ENCODE results near the gene EPB41L1. TPM values are rescaled to one million over a fixed set of nuclear protein-coding genes. Genes with fewer than 3 reads are reported as not detected.

EPB41L1 gene
- total and polyA plus RNA-seq, 2 donors from 2014 or later = 53.2 to 230 TPM

DNA sequence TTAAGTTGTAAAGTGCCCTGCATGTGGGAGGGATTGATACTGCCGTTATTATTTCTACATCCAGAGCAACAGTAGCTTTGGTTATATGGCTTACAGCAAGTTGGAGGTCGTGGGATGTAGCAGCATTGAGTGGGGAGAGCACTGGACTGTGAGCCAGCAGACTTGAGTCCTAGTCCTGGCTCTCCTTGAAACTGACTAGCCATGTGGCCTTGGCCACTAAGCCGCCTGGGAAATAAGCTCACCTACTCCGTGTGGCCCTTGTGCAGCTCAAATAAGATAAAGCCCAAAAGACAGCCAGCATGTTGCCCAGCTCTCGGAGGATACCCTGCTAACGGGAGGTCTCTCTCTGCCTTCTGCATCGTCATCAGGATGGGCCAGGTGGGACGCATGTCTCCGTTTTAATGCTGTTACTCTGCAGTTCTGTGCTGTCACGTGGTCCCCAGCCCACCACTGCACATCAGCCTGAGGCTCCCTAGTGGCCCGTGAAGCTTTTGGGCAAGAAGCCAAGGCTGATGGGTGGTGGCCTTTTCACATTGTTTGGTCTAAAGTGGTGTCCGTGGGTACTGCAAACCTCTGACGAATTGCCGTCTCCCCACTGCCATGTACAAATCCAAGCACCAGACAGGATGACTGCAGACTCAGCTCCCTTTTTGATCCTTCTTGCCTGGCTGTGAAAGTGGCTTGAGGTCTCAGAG lies 7.9 kb downstream of the EPB41L1 start:
- DNase-seq = peak; percentile 27 to 67 (median 59)
- Histone ChIP-seq H3K4me3 (ENCODE audit: low read length in 3 of 3) (no peak overlapping the region), H3K9me3 (ENCODE audit: control insufficient read depth in 2 of 3, insufficient read depth in 1 of 3, low read length in 3 of 3) (no peaks in the 10 kb centered on the region), H3K27ac (ENCODE audit: low read depth in 2 of 2, low read length in 2 of 2) (no peak overlapping the region), H3K36me3 (ENCODE audit: control insufficient read depth in 2 of 3, insufficient read depth in 3 of 3, low read length in 3 of 3) (peaks cover 0 to 6% (median 0%) of the 10 kb centered on the region in 3 donors), H3K4me1 (ENCODE audit: control insufficient read depth in 2 of 3, insufficient read depth in 2 of 3, low read depth in 1 of 3, low read length in 3 of 3) (peaks cover 0 to 20% (median 6%) of the 10 kb centered on the region in 3 donors), H3K27me3 (ENCODE audit: control insufficient read depth, insufficient read depth, low read length) (no peaks in the 10 kb centered on the region), H3K9ac (ENCODE audit: low read length in 3 of 3) (no peak overlapping the region)
- no peak for TF ChIP-seq CTCF (IDR thresholded peaks at IDR 0.05; ENCODE audit: borderline replicate concordance, extremely low read depth, insufficient read depth)
- intact Hi-C loops (cut with DNase I) = no loop called here
- FAIRE-seq = no peak

DNA sequence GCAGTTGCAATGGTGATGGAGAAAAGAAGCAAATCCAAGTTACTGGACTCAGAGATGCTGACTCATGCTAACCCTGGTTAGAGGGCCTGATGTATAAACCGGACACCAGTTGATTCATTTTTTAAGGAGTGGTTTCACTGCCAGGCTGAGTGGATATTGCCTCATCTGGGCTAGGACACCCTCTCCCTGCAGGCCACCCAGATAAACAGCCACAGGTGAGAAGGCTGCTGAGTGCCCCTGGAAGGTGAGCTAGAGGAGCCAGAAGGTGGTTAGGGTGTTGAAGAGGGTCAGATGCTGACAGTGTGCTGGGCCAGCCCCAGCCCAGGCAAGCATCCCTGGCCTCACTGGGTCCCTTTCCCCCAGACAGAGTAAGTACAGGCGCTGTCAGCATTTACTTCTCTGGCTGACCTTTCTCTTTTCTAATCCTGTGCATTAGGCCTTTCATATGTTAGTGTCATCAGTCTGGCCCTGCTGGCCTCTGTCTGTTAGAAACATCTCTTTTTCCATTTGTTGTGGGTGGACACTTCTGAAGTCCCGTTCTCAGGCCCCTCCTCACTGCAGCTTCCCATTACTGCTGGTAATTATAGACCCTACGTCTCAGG lies 13.5 kb downstream of the EPB41L1 start:
- no peak overlapping the region for H3K27ac ChIP-seq (ENCODE audit: low read depth in 2 of 2, low read length in 2 of 2)
- intact Hi-C loops (cut with DNase I) = no loop called here
- FAIRE-seq = no peak

GRCh38 chr20:36170542-36171215 lies 16.1 kb downstream of the EPB41L1 start:
- Histone ChIP-seq H3K9me3 (ENCODE audit: control insufficient read depth in 2 of 3, insufficient read depth in 1 of 3, low read length in 3 of 3) (no peaks in the 10 kb centered on the region), H3K4me3 (ENCODE audit: low read length in 3 of 3) (no peak overlapping the region), H3K4me1 (ENCODE audit: control insufficient read depth in 2 of 3, insufficient read depth in 2 of 3, low read depth in 1 of 3, low read length in 3 of 3) (peaks cover 0 to 14% (median 0%) of the 10 kb centered on the region in 3 donors), H3K9ac (ENCODE audit: low read length in 3 of 3) (no peak overlapping the region), H3K27me3 (ENCODE audit: control insufficient read depth, insufficient read depth, low read length) (no peaks in the 10 kb centered on the region), H3K27ac (ENCODE audit: low read depth in 2 of 2, low read length in 2 of 2) (no peak overlapping the region), H3K36me3 (ENCODE audit: control insufficient read depth in 2 of 3, insufficient read depth in 3 of 3, low read length in 3 of 3) (peaks cover 0 to 5% (median 3%) of the 10 kb centered on the region in 3 donors)
- intact Hi-C loops (cut with DNase I) = no loop called here
- peak in 1 of 5 donors; percentile 12 for DNase-seq
- no peak for FAIRE-seq
- TF ChIP-seq CTCF (IDR thresholded peaks at IDR 0.05; ENCODE audit: borderline replicate concordance, extremely low read depth, insufficient read depth) = no peak

More for the DNA sequence above, 13.5 kb downstream of the EPB41L1 start:
- Histone ChIP-seq H3K4me1 (ENCODE audit: control insufficient read depth in 2 of 3, insufficient read depth in 2 of 3, low read depth in 1 of 3, low read length in 3 of 3) (peaks cover 0 to 9% (median 1%) of the 10 kb centered on the region in 3 donors), H3K4me3 (ENCODE audit: low read length in 3 of 3) (no peak overlapping the region), H3K36me3 (ENCODE audit: control insufficient read depth in 2 of 3, insufficient read depth in 3 of 3, low read length in 3 of 3) (peaks cover 0 to 6% (median 0%) of the 10 kb centered on the region in 3 donors), H3K9me3 (ENCODE audit: control insufficient read depth in 2 of 3, insufficient read depth in 1 of 3, low read length in 3 of 3) (no peaks in the 10 kb centered on the region), H3K9ac (ENCODE audit: low read length in 3 of 3) (no peak overlapping the region), H3K27me3 (ENCODE audit: control insufficient read depth, insufficient read depth, low read length) (no peaks in the 10 kb centered on the region)
- no peak for TF ChIP-seq CTCF (IDR thresholded peaks at IDR 0.05; ENCODE audit: borderline replicate concordance, extremely low read depth, insufficient read depth)
- peak in 1 of 5 donors; percentile 20 for DNase-seq

Data from kidney (tissue), 14 donors.